Endothelial cell (in vitro differentiated cells): Measurements from ENCODE around the gene P2RX4. TPM values are rescaled to one million over a fixed set of nuclear protein-coding genes. Genes with fewer than 3 reads are reported as not detected.
"Not testable (repeated sequence)": the region's sequence is repeated elsewhere in the genome, so short reads cannot be mapped to it uniquely, and the experiment has no call there.

ENCODE experiments used
- DNase-seq: peaks from one replicate; pipeline ENCODE4 v3.0.0; 2021; ENCODE audit warnings: low spot score
- H3K27ac Mint-ChIP-seq: one replicate; pipeline ENCODE4 v1.8.0; 2021; ENCODE audit warnings: mixed read lengths, inconsistent platforms; ENCODE audit not compliant: unreplicated experiment
- H3K27me3 Mint-ChIP-seq: one replicate; pipeline ENCODE4 v1.8.0; 2021; ENCODE audit warnings: mild to moderate bottlenecking, moderate library complexity, mixed read lengths, inconsistent platforms; ENCODE audit not compliant: unreplicated experiment
- H3K36me3 Mint-ChIP-seq: one replicate; pipeline ENCODE4 v1.8.0; 2021; ENCODE audit warnings: mild to moderate bottlenecking, low read depth, mixed read lengths, inconsistent platforms; ENCODE audit not compliant: unreplicated experiment
- H3K4me1 Mint-ChIP-seq: one replicate; pipeline ENCODE4 v1.8.0; 2021; ENCODE audit warnings: mild to moderate bottlenecking, mixed read lengths, inconsistent platforms; ENCODE audit not compliant: unreplicated experiment
- H3K4me3 Mint-ChIP-seq: one replicate; pipeline ENCODE4 v1.8.0; 2021; ENCODE audit warnings: mild to moderate bottlenecking, mixed read lengths, inconsistent platforms; ENCODE audit not compliant: unreplicated experiment
- H3K9me3 Mint-ChIP-seq: one replicate; pipeline ENCODE4 v1.8.0; 2021; ENCODE audit warnings: mixed read lengths, inconsistent platforms; ENCODE audit not compliant: unreplicated experiment
- CTCF ChIP-seq: fragments of 200-600 bp; sonication (generic); IDR thresholded peaks from one replicate; pipeline ENCODE4 v1.5.0; 2021; ENCODE audit warnings: antibody characterized with exemption; ENCODE audit not compliant: unreplicated experiment
- total RNA-seq: library from RNA; stranded (reverse); fragmentation: NEBNext Ultra II Directional; extraction: Animal tissue kit (Norgen Biotek cat#: 25700); gene quantifications from one replicate; pipeline ENCODE4 v1.2.1, GENCODE V29; 2021; ENCODE audit not compliant: unreplicated experiment

P2RX4 gene
- total RNA-seq, 1 donor from 2014 or later = 20.0 TPM

- not testable (repeated sequence) for H3K36me3 Mint-ChIP-seq, H3K4me3 Mint-ChIP-seq, H3K27ac Mint-ChIP-seq, H3K9me3 Mint-ChIP-seq, H3K4me1 Mint-ChIP-seq
- peak; percentile 93 for TF ChIP-seq CTCF
- peaks cover 11% of the 10 kb centered on the region for H3K27me3 Mint-ChIP-seq
- DNase-seq = peak; percentile 79
These were observed 20.1 kb downstream of the P2RX4 start for GRCh38 chr12:121229826-121230537.

DNA sequence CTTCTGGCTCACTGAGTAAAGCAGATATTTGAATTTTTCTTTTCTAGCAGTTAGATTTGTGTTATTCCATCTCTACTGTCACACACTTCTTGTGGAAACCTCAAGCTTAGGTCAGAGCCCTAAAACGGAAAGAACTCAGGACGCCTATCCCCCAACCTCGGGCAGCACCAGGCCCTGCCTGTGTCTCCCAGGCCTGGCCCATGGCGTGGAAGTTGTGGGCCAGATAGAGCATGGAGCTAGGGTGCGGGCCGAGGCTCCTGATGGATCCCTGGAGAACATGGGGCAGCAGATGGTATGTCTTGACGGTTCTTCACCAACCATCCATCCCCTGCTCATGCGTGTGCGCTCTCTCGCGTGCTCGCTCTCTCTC lies 20.6 kb downstream of the P2RX4 start:
- no peak for DNase-seq
- H3K27ac Mint-ChIP-seq = no peak overlapping the region
- peaks cover 4% of the 10 kb centered on the region for H3K36me3 Mint-ChIP-seq
- peaks cover 11% of the 10 kb centered on the region for H3K27me3 Mint-ChIP-seq
- no peaks in the 10 kb centered on the region for H3K9me3 Mint-ChIP-seq
- no peaks in the 10 kb centered on the region for H3K4me1 Mint-ChIP-seq
- no peak overlapping the region for H3K4me3 Mint-ChIP-seq
- peak; percentile 15 for TF ChIP-seq CTCF

GRCh38 chr12:121232163-121232562 lies 22.2 kb downstream of the P2RX4 start:
- Mint-ChIP-seq H3K9me3 (no peaks in the 10 kb centered on the region), H3K27me3 (peaks cover 11% of the 10 kb centered on the region), H3K27ac (no peak overlapping the region), H3K4me3 (no peak overlapping the region), H3K4me1 (no peaks in the 10 kb centered on the region), H3K36me3 (peaks cover 9% of the 10 kb centered on the region)
- TF ChIP-seq CTCF = no peak
- no peak for DNase-seq

DNA sequence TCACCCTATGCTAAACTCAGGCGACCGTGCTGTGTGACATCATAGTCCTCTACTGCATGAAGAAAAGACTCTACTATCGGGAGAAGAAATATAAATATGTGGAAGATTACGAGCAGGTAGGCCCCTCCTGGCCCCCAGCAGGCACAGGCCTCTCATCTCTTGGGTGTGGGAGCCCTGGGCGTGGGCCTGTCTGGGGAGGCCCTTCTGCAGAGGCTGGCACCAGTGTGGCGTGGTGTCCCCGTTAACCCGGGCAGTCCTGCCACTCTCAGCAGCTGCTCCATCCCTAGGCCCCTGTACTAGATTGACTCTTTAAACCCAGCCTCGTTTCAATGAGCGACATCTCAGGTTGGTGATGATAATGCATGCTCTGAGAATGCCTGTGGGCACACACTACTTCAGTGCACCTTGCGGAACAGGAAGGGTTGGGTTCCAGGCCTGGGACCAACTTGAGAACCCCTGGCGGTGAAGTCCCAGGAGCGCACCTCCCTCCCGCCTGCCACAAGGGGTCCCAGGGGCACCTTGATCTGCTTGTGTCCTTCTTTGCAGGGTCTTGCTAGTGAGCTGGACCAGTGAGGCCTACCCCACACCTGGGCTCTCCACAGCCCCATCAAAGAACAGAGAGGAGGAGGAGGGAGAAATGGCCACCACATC lies 23.2 kb downstream of the P2RX4 start:
- Mint-ChIP-seq H3K36me3 (peaks cover 15% of the 10 kb centered on the region), H3K27me3 (peaks cover 13% of the 10 kb centered on the region), H3K9me3 (no peaks in the 10 kb centered on the region), H3K27ac (no peak overlapping the region), H3K4me1 (peaks cover 8% of the 10 kb centered on the region), H3K4me3 (no peak overlapping the region)
- TF ChIP-seq CTCF = no peak
- DNase-seq = no peak

- Mint-ChIP-seq H3K4me3 (no peak overlapping the region), H3K27ac (no peak overlapping the region), H3K9me3 (no peaks in the 10 kb centered on the region), H3K4me1 (peaks cover 13% of the 10 kb centered on the region), H3K27me3 (peaks cover 14% of the 10 kb centered on the region), H3K36me3 (peaks cover 15% of the 10 kb centered on the region)
- TF ChIP-seq CTCF = no peak
- no peak for DNase-seq
These were observed 23.7 kb downstream of the P2RX4 start for GRCh38 chr12:121233628-121234020.
